GM21576 (cell line): ENCODE results near the gene SMG6.
"Not testable (repeated sequence)": the region's sequence is repeated elsewhere in the genome, so short reads cannot be mapped to it uniquely, and the experiment has no call there.

Source experiments
- ATAC-seq: cut with Tn5 transposase; IDR thresholded peaks from one replicate; pipeline ENCODE4 v1.9.1; 2021; ENCODE audit warnings: mild to moderate bottlenecking, moderate library complexity; ENCODE audit not compliant: unreplicated experiment

The SMG6 gene

DNA sequence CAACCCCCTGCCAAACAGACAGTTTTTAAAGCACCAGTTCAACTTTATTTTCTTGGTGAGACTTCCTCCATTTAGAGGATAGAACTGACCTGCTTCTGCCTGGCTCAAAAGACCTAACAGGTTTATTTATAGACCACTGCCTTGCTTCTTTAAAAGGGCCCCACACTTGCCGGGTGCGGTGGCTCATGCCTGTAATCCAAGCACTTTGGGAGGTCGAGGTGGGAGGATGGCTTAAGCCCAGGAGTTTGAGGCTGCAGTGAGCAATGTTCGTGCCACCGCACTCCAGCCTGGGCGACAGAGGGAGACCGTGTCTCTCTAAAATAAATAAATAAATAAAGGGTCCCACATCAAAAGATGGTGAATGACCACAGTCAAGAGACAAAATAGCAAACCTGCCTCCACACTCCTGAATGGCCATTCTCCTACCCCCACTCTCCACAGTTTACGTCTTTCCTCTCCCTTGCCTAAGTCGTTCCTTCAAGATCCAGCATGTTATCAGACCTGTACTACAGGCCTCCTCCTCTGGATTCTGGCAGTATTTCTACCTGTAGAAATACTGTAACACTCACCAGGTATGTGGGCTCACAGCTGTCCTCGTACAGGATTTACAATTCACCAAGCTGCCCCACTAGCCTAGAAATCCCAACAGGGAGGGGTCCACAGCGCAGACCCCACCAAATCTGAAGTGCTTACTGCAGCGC lies 95.6 kb downstream of the SMG6 start:
- no peak for ATAC-seq

- no peak for ATAC-seq
Observed at GRCh38 chr17:2204393-2204792, 99.2 kb downstream of the SMG6 start.

GRCh38 chr17:2203818-2204217 lies 99.8 kb downstream of the SMG6 start:
- no peak for ATAC-seq

DNA sequence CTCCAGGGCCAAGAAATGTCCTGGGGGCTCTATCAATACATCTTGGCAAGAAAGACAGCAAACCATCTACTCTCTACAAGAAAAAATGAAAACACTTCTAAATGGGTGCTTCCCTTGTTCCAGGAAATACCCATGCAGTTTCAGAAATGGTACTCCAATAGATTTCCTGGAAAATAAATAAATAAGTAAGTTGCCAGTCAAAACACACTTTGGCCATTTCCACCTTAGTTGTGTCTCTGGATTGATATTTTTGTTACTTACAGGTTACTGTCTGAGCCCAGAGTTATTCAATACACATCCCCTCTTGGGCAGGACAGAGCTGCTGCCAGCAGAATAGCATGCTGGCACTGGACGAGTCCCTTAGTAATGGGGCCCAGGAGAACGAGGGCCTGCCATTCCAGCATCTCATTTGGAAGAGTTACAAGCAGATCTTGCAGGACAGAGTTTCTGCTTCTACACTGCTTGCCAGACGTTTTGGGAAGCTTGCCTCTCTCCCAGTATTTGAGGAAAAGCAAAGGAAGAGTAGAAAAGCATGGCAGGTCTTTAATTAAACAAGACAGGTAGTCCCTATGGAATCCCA lies 100.5 kb downstream of the SMG6 start:
- ATAC-seq: no peak

DNA sequence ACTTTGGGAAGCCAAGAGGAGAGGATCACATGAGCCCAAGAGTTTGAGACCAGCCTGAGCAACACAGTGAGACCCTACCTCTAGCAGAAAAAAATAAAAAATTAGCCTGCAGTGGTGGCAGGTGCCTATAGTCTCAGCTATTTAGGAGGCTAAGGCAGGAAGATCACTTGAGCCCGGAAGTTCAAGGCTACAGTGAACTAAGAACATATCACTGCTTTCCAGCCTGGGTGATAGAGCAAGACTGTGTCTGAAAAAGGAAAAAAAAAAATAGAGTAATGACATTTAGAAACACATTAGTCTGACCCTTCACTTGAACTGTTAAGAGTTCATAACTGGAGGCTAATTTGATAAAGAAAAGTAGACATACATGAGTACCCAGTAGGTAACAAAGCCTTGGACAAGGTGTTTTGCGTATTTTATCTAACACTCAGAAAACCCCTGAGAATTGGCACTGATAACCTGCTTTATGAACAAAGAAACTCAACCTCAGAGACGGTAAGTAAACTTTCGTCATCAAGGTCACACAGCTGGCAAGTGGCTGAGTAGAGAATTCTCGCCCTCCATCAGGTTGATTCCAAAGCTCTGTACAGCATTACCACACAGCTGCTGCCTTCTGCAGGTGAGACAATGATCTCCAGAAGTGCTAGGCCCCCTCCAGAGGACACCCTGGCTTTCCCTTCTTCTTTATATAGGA lies 101.1 kb downstream of the SMG6 start:
- ATAC-seq: no peak

DNA sequence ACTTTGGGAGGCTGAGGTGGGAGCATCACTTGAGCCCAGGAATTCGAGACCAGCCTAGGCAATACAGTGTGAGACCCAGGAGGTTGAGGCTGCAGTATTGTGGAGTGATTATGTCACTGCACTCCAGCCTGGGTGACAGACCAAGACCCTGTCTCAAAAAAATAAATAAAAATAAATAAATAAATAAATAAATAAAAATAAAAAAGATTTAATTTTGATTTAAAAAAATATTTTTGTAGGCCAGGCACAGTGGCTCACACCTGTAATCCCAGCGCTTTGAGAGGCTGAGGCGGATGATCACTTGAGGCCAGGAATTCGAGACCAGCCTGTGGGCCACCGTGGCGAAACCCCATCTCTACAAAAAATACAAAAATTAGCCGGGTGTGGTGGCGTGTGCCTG lies 104.2 kb downstream of the SMG6 start:
- ATAC-seq: not testable (repeated sequence)

DNA sequence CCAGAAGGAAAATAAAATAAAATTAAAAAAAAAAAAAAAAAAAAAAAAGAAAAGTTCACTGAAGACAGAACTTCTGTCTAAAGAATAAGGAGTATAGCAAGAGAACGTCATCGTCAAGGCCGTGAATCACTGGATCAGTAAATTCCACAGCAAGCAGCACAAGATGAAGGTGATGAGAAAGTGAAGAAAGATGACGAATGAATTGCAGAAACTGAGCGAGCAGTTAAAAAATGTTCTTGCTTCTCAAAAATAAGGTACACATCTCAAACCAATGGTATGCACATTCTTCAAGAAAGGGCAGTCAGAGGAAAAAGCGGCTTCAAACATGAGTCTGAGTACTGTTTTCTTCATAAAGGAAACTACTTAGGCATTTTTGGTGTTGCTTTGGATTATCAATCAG lies 104.7 kb downstream of the SMG6 start:
- ATAC-seq: no peak

GRCh38 chr17:2197271-2197670 lies 106.3 kb downstream of the SMG6 start:
- no peak for ATAC-seq

DNA sequence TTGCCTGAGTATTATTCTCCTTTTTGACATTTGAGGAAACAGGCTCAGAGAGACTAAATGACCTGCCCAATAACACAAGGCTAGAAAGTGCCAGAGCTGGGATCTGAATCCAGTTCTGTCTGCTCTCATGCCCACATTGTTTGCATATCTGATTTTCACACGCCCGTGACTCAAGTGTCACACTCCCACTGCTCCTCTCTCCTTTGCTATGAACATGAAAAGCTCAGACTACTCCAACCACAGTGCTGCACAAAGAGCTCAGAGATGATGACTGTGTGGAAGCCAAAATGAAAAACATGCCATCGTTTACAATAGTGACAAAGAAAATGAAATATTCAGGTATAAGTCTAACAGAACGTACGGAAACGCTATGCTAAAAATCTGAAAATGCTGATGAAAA lies 107.9 kb downstream of the SMG6 start:
- no peak for ATAC-seq

GRCh38 chr17:2194889-2195335 lies 108.7 kb downstream of the SMG6 start:
- no peak for ATAC-seq

DNA sequence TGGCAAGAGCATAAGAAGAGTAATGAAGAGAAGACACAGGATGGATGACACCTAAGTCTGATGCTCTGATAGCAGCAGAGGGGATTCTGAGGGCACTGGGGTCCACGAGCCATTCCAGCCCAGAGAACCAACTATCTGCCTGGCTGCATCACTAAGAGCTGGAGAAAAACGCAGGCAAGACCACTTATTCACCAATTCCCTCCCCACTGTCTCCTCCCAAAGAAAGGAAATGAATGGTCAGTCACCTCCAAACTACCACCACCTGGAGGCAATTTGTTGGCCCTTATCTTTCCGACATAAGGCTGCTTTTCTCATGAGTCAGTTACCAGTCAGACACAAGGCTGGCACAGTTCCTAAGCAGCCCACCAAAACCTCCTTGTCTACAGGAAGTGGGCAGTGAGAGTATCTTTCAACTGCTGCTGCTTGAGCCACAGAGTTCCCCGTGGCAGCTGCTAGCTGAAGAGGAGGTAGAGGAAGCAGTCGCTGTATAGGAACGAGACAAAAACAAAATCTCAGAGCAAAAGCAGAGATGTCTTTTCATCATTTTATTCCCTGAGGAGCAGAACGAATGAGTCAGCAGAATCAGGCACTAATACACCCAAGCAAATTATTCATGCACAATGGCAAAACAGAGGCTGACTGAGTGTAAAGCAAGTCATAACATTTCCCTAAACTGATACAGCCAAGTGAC lies 111.1 kb downstream of the SMG6 start:
- ATAC-seq: no peak

DNA sequence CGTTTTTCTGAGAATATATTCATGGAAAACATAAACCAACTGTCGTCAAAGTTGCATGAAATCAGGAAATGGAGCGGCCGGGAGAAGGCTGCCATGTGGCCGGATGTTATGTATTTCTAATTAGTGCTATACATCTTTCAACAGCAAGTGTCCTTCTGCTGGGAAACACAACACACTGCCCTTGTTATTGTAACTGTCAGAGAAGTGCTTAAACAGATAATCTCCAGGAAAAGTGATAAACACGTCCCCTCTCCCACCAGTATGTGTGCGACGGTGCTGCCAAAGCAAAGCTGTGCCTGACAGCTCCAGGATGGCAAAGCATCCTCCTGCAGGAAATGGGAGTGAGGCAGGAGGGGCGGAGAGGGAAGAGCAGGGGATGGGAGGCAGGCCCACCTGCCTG lies 111.8 kb downstream of the SMG6 start:
- ATAC-seq: no peak

DNA sequence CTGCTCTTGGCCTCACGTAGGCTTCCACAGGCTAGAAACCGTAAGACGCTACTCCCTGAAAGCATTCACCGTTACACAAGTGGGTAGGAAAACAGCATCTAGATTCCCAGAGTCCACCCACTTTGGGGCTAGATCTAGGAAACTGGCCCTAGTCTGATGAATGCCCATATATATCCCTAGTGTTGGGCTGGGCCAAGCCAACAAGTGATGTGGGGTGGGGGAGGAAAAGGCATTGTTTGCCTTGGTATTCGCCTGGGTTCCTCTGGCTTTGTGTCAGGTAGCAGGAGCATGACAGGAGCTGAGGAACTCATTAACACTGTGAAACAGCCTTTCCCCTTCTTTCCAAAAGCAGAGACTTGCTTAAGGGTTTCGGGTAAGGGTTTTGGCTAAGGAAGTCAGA lies 112.4 kb downstream of the SMG6 start:
- ATAC-seq: no peak

GRCh38 chr17:2190014-2190413 lies 113.6 kb downstream of the SMG6 start:
- ATAC-seq: no peak

- no peak for ATAC-seq
Observed at GRCh38 chr17:2188971-2189630, 114.5 kb downstream of the SMG6 start.

GRCh38 chr17:2187758-2188157 lies 115.8 kb downstream of the SMG6 start:
- no peak for ATAC-seq

DNA sequence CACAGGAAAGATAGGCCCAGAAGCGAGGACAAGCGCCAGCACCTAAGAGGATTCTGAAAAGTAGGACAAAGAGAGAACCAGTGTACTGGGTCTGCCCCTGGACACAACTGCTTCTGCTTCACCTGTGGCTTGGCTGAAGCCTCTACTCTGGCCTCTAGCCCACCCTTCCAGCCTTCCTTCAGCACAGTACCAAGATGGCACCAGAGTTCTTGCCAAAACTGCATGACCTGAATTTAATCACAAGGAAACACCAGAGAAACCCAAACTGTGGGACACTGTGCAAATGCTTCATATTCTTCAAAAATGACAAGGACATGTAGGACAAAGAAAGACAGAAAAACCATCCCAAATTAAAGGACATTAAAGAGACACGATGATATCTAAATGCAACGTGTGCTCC lies 116.6 kb downstream of the SMG6 start:
- no peak for ATAC-seq

DNA sequence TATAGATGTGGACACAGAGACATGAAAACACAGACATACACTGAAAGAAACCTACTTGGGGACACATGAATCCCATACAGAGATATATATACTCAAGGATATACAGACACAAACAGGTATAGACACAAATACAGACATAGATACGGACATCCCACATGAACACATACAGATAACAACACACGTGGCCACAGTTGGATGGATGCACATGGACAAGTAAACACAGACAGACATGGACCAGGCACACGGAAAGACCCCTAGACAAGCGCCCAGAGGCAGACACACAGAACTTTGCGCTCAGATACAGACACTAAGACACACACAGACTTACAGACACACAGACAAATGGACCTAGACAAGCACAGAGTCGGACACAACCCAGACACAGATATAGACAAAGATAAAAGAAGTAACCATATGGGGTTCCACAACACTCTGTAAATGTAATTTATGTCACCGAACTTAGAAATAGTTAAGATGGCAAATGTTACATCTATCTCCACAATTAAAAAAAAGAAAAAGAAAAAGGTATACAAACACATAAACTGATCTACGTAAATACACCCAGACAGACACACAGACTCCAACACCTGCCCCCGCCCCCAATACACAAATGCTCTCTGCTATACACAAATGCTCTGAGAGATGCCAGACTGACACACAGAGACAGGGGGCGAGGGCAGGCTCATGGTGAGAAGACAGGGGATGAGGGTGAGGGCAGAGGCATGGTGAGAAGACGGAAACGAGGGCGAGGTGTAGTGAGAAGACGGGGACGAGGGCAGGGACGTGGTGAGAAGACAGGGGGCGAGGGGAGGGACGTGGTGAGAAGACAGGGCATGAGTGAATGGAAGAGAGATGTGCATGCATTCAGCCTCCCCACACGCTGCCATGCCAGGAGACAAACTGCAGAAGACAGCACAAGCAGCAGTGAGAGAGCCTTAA lies 118.3 kb downstream of the SMG6 start:
- ATAC-seq: no peak

GRCh38 chr17:2183346-2183745 lies 120.2 kb downstream of the SMG6 start:
- ATAC-seq: no peak

DNA sequence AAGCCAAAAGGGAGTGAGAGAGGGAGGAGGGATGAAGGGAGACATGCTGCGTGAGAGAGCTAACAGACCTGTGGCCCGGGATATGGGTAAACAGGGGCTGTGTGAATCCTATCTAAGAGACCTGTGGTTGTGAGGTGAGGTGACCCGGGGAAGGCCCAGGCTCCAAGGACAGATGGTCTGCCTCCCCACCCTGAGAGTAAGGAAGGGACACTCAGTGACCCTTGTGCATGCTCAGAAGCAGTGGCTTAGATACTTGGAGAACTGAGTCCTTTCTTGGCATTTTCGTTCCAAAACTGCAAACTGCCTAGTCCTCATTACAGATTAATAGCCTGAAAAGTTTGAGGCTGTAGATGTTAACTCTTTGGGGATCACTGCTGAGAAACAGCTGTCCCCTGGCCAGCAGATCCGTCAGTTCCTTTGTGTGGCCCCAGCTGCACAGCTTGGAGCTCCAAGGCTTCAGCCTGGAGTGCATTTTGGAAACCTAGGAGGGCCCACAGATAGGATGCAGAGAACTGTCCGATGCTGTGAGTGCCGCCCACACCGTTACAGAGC lies 121.6 kb downstream of the SMG6 start:
- ATAC-seq: no peak
